ENCODE data around the gene KRTAP4-2.
A peak's percentile ranks its signal among the peaks of the same experiment; 100 is the strongest.
"Not testable (repeated sequence)": the region's sequence is repeated elsewhere in the genome, so short reads cannot be mapped to it uniquely, and the experiment has no call there.

The KRTAP4-2 gene

GRCh38 chr17:41177727-41178271, at the start of gene KRTAP4-2:
Gene KRTAP4-2, minus strand, starts transcription at chr17:41178221. Its CDS starts 57 bp downstream, at chr17:41178164.
- DNase-seq (ENCODE audit: low read depth), result no peak
- H3K4me3 ChIP-seq (ENCODE audit: low read length), result no peak within 1 kb of the TSS
- TF ChIP-seq, protein P1, sequence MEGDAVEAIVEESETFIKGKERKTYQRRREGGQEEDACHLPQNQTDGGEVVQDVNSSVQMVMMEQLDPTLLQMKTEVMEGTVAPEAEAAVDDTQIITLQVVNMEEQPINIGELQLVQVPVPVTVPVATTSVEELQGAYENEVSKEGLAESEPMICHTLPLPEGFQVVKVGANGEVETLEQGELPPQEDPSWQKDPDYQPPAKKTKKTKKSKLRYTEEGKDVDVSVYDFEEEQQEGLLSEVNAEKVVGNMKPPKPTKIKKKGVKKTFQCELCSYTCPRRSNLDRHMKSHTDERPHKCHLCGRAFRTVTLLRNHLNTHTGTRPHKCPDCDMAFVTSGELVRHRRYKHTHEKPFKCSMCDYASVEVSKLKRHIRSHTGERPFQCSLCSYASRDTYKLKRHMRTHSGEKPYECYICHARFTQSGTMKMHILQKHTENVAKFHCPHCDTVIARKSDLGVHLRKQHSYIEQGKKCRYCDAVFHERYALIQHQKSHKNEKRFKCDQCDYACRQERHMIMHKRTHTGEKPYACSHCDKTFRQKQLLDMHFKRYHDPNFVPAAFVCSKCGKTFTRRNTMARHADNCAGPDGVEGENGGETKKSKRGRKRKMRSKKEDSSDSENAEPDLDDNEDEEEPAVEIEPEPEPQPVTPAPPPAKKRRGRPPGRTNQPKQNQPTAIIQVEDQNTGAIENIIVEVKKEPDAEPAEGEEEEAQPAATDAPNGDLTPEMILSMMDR (conservative IDR thresholded peaks at IDR 0.05; ENCODE audit: low read length), result no peak

GRCh38 chr17:41226598-41227095, 48.6 kb upstream of the KRTAP4-2 start, which contains the start of gene KRTAP9-2:
Gene KRTAP9-2, plus strand, starts transcription at chr17:41226648. Its CDS starts 7 bp downstream, at chr17:41226655.
- H3K4me3 ChIP-seq (ENCODE audit: low read length); DNase-seq (ENCODE audit: low read depth): not testable (repeated sequence)

DNA sequence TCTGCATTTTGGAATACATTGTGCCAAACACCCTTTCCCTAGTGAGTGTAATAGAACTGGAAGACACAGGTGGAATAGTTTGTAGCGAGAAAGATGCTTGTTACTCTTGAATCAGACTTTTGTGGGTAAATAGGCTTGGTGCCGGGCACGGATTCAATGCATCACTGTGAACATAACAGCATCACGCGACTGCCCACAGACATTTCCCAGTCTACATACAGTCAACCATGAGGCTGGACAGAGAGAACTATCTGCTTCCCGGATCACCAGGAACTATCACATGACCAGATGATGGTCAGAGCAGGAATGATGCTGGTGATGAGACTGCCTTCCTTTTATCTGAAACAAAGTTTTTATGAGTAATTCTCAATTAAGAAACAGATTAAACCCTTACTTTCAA, 48.0 kb upstream of the KRTAP4-2 start:
- DNase-seq (ENCODE audit: low read depth), result no peak
- no peak overlapping the region for H3K4me3 ChIP-seq (ENCODE audit: low read length)
- TF ChIP-seq, protein P1 (conservative IDR thresholded peaks at IDR 0.05; ENCODE audit: low read length), result no peak

GRCh38 chr17:41223821-41224220, 45.8 kb upstream of the KRTAP4-2 start:
- H3K4me3 ChIP-seq (ENCODE audit: low read length), result no peak overlapping the region
- no peak for DNase-seq (ENCODE audit: low read depth)
- TF ChIP-seq, protein P1 (conservative IDR thresholded peaks at IDR 0.05; ENCODE audit: low read length), result no peak

- no peak for DNase-seq (ENCODE audit: low read depth)
- H3K4me3 ChIP-seq (ENCODE audit: low read length), result no peak overlapping the region
- TF ChIP-seq, protein P1 (conservative IDR thresholded peaks at IDR 0.05; ENCODE audit: low read length), result no peak
Measured at GRCh38 chr17:41215681-41216080, 37.7 kb upstream of the KRTAP4-2 start.

GRCh38 chr17:41212524-41213169, 34.6 kb upstream of the KRTAP4-2 start:
- no peak overlapping the region for H3K4me3 ChIP-seq (ENCODE audit: low read length)
- no peak for DNase-seq (ENCODE audit: low read depth)
- TF ChIP-seq, protein P1 (conservative IDR thresholded peaks at IDR 0.05; ENCODE audit: low read length), result no peak

DNA sequence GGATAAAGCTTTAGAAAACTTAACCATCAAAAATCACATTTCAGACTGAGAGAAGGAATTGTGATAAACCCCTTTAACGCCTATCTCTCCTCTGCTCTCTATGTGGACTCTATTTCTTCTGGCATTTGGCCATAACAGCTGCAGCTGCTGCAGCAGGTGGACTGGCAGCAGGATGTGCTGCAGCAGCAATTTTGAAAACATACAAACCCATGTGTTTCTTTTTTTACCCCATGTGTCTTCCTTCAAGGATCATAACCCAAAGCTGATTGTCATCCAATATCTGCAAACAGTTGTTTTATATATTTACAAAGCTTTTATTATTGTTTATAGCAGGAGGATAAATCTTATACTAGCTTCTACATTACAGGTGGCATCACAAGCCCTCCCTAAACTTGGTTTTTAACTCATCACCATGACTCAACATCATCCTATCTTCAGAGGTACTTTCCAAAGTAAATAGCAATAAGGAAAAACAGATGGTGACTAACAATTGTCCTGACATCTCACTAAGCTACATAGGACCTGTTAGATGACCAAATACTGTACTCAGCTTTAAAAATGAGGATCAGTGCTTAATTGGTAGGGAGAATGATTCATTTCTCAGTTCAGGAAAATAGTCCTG, 33.9 kb upstream of the KRTAP4-2 start:
- TF ChIP-seq, protein P1 (conservative IDR thresholded peaks at IDR 0.05; ENCODE audit: low read length), result no peak

More for the DNA sequence above, 33.9 kb upstream of the KRTAP4-2 start:
- H3K4me3 ChIP-seq (ENCODE audit: low read length), result no peak overlapping the region
- peak; percentile 51 for DNase-seq (ENCODE audit: low read depth)

Data from AG10803 (cell line).